Stimulated activated naive CD8-positive, alpha-beta T cell treated with anti-CD3 and anti-CD28 coated beads, Interleukin-15, amount 100 ng/mL, for 72 hours (primary cell): Measurements from ENCODE around the gene THEMIS.

ENCODE experiments used
- ATAC-seq: fragments of 150-1000 bp; cut with Tn5 transposase; 2 replicates; pipeline ENCODE4 v1.10.0; 2021; ENCODE audit warnings: mild to moderate bottlenecking, moderate library complexity
- DNase-seq, 2 donors: peaks; one replicate each; pipeline ENCODE4 v3.0.0; 2021 to 2022
- H3K27ac Mint-ChIP-seq, 2 donors: one replicate each; pipeline ENCODE4 v1.8.0; 2022; ENCODE audit warnings: mild to moderate bottlenecking in 2 of 2, mixed read lengths in 2 of 2, moderate library complexity in 2 of 2
- H3K27me3 Mint-ChIP-seq: one replicate; pipeline ENCODE4 v1.8.0; 2022; ENCODE audit warnings: mixed read lengths
- H3K4me1 Mint-ChIP-seq: one replicate; pipeline ENCODE4 v1.8.0; 2022; ENCODE audit warnings: mild to moderate bottlenecking, mixed read lengths
- H3K4me3 Mint-ChIP-seq, 2 donors: one replicate each; pipeline ENCODE4 v1.8.0; 2022; ENCODE audit warnings: mild to moderate bottlenecking in 2 of 2, mixed read lengths in 2 of 2, moderate library complexity in 1 of 2
- H3K9me3 Mint-ChIP-seq, 2 donors: one replicate each; pipeline ENCODE4 v1.8.0; 2022; ENCODE audit warnings: mixed read lengths in 2 of 2

THEMIS gene

GRCh38 chr6:127924031-127924430, 23.2 kb upstream of the THEMIS start:
- ATAC-seq: peak; percentile 71

GRCh38 chr6:127923135-127923534, 22.3 kb upstream of the THEMIS start:
- Mint-ChIP-seq H3K27ac (peak overlapping the region; percentile 54 to 86), H3K9me3 (peaks cover 15 to 20% of the 10 kb centered on the region in 2 donors), H3K4me1 (peaks cover 65% of the 10 kb centered on the region), H3K4me3 (peak overlapping the region; percentile 23 to 71), H3K27me3 (no peaks in the 10 kb centered on the region)
- ATAC-seq (no peak), DNase-seq (no peak)

More at GRCh38 chr6:127924031-127924430, 23.2 kb upstream of the THEMIS start:
- Mint-ChIP-seq H3K27me3 (no peaks in the 10 kb centered on the region), H3K27ac (peak overlapping the region; percentile 22 to 75), H3K4me3 (peak overlapping the region; percentile 60 to 71), H3K9me3 (peaks cover 24 to 27% of the 10 kb centered on the region in 2 donors), H3K4me1 (peaks cover 59% of the 10 kb centered on the region)
- DNase-seq: peak in 1 of 2 donors; percentile 37

GRCh38 chr6:127921982-127922381, 21.1 kb upstream of the THEMIS start:
- ATAC-seq: no peak
- peaks cover 77% of the 10 kb centered on the region for H3K4me1 Mint-ChIP-seq

GRCh38 chr6:127920804-127921203, 19.9 kb upstream of the THEMIS start:
- Mint-ChIP-seq H3K9me3 (peaks cover 3 to 6% of the 10 kb centered on the region in 2 donors), H3K27ac (peak overlapping the region in 1 of 2 donors; percentile 10), H3K4me3 (peak overlapping the region; percentile 9 to 12), H3K4me1 (peaks cover 84% of the 10 kb centered on the region), H3K27me3 (no peaks in the 10 kb centered on the region)
- DNase-seq (no peak), ATAC-seq (no peak)

More at GRCh38 chr6:127921982-127922381, 21.1 kb upstream of the THEMIS start:
- peak overlapping the region; percentile 30 to 86 for H3K27ac Mint-ChIP-seq
- peak overlapping the region; percentile 46 to 71 for H3K4me3 Mint-ChIP-seq
- H3K9me3 Mint-ChIP-seq: peaks cover 9 to 10% of the 10 kb centered on the region in 2 donors
- DNase-seq: no peak
- H3K27me3 Mint-ChIP-seq: no peaks in the 10 kb centered on the region

GRCh38 chr6:127918506-127919427, 17.9 kb upstream of the THEMIS start:
- no peaks in the 10 kb centered on the region for H3K27me3 Mint-ChIP-seq
- DNase-seq (no peak), ATAC-seq (peak; percentile 90)
- H3K4me3 Mint-ChIP-seq: peak overlapping the region; percentile 78 to 79
- H3K4me1 Mint-ChIP-seq: peaks cover 89% of the 10 kb centered on the region
- H3K9me3 Mint-ChIP-seq: no peaks in the 10 kb centered on the region
- peak overlapping the region; percentile 42 to 79 for H3K27ac Mint-ChIP-seq

GRCh38 chr6:127917766-127918165, 16.9 kb upstream of the THEMIS start:
- Mint-ChIP-seq H3K9me3 (no peaks in the 10 kb centered on the region), H3K4me3 (peak overlapping the region; percentile 78 to 79), H3K27ac (peak overlapping the region in 1 of 2 donors; percentile 86), H3K27me3 (no peaks in the 10 kb centered on the region), H3K4me1 (peaks cover 89% of the 10 kb centered on the region)
- DNase-seq: no peak
- ATAC-seq: no peak

GRCh38 chr6:127914240-127914639, 13.4 kb upstream of the THEMIS start:
- ATAC-seq (no peak), DNase-seq (no peak)
- Mint-ChIP-seq H3K4me1 (peaks cover 66% of the 10 kb centered on the region), H3K27me3 (no peaks in the 10 kb centered on the region), H3K4me3 (peak overlapping the region; percentile 21 to 55), H3K27ac (peak overlapping the region; percentile 19 to 26), H3K9me3 (peaks cover 14 to 15% of the 10 kb centered on the region in 2 donors)

GRCh38 chr6:127912914-127913313, 12.1 kb upstream of the THEMIS start:
- DNase-seq: no peak
- Mint-ChIP-seq H3K27ac (peak overlapping the region in 1 of 2 donors; percentile 91), H3K4me1 (peaks cover 65% of the 10 kb centered on the region), H3K4me3 (peak overlapping the region in 1 of 2 donors; percentile 46), H3K27me3 (no peaks in the 10 kb centered on the region), H3K9me3 (peaks cover 15 to 17% of the 10 kb centered on the region in 2 donors)
- no peak for ATAC-seq

- H3K27ac Mint-ChIP-seq: peak overlapping the region; percentile 24 to 64
- H3K4me1 Mint-ChIP-seq: peaks cover 65% of the 10 kb centered on the region
- H3K27me3 Mint-ChIP-seq: no peaks in the 10 kb centered on the region
- H3K4me3 Mint-ChIP-seq: peak overlapping the region; percentile 41 to 62
- H3K9me3 Mint-ChIP-seq: peaks cover 15 to 17% of the 10 kb centered on the region in 2 donors
- DNase-seq: no peak
- peak; percentile 84 for ATAC-seq
These were observed 7.2 kb upstream of the THEMIS start for GRCh38 chr6:127907960-127908640.

GRCh38 chr6:127904160-127904559, 3.3 kb upstream of the THEMIS start:
- DNase-seq (no peak), ATAC-seq (no peak)
- peaks cover 0 to 2% of the 10 kb centered on the region in 2 donors for H3K9me3 Mint-ChIP-seq
- peaks cover 59% of the 10 kb centered on the region for H3K4me1 Mint-ChIP-seq
- peak overlapping the region; percentile 58 to 71 for H3K4me3 Mint-ChIP-seq
- H3K27me3 Mint-ChIP-seq: no peaks in the 10 kb centered on the region
- H3K27ac Mint-ChIP-seq: peak overlapping the region; percentile 22 to 54

GRCh38 chr6:127902933-127903332, 2.1 kb upstream of the THEMIS start:
- no peak for DNase-seq
- Mint-ChIP-seq H3K9me3 (no peaks in the 10 kb centered on the region), H3K27ac (peak overlapping the region in 1 of 2 donors; percentile 93), H3K27me3 (no peaks in the 10 kb centered on the region), H3K4me1 (peaks cover 50% of the 10 kb centered on the region), H3K4me3 (peak overlapping the region; percentile 57 to 58)
- peak; percentile 49 for ATAC-seq

- Mint-ChIP-seq H3K4me1 (peaks cover 7% of the 10 kb centered on the region), H3K27ac (peak overlapping the region; percentile 77 to 90), H3K27me3 (no peaks in the 10 kb centered on the region), H3K4me3 (peak overlapping the region; percentile 83 to 87), H3K9me3 (no peaks in the 10 kb centered on the region)
- ATAC-seq (peak; percentile 78), DNase-seq (no peak)
These were observed 3.4 kb downstream of the THEMIS start for GRCh38 chr6:127897484-127897883.

GRCh38 chr6:127894051-127894450, 6.8 kb downstream of the THEMIS start:
- Mint-ChIP-seq H3K9me3 (no peaks in the 10 kb centered on the region), H3K4me3 (peak overlapping the region; percentile 77 to 86), H3K27me3 (no peaks in the 10 kb centered on the region), H3K27ac (peak overlapping the region; percentile 95), H3K4me1 (peaks cover 30% of the 10 kb centered on the region)
- DNase-seq (no peak), ATAC-seq (no peak)

- Mint-ChIP-seq H3K27ac (peak overlapping the region; percentile 95), H3K27me3 (no peaks in the 10 kb centered on the region), H3K9me3 (no peaks in the 10 kb centered on the region), H3K4me1 (peaks cover 30% of the 10 kb centered on the region), H3K4me3 (peak overlapping the region; percentile 77 to 86)
- DNase-seq (peak in 1 of 2 donors; percentile 31), ATAC-seq (peak; percentile 71)
These were observed 7.3 kb downstream of the THEMIS start for GRCh38 chr6:127893541-127893940.

- Mint-ChIP-seq H3K4me1 (peaks cover 37% of the 10 kb centered on the region), H3K27ac (peak overlapping the region; percentile 90 to 95), H3K4me3 (peak overlapping the region; percentile 68 to 86), H3K27me3 (no peaks in the 10 kb centered on the region), H3K9me3 (peaks cover 0 to 5% of the 10 kb centered on the region in 2 donors)
- DNase-seq (no peak), ATAC-seq (peak; percentile 77)
These were observed 9.0 kb downstream of the THEMIS start for GRCh38 chr6:127891731-127892326.
